Measurements from ENCODE around the gene CHCHD6.

Gene CHCHD6

GRCh38 chr3:126951561-126951960 lies 247.5 kb downstream of the CHCHD6 start:
- no peak for DNase-seq (ENCODE audit: low read depth)
- TF ChIP-seq, protein P1, sequence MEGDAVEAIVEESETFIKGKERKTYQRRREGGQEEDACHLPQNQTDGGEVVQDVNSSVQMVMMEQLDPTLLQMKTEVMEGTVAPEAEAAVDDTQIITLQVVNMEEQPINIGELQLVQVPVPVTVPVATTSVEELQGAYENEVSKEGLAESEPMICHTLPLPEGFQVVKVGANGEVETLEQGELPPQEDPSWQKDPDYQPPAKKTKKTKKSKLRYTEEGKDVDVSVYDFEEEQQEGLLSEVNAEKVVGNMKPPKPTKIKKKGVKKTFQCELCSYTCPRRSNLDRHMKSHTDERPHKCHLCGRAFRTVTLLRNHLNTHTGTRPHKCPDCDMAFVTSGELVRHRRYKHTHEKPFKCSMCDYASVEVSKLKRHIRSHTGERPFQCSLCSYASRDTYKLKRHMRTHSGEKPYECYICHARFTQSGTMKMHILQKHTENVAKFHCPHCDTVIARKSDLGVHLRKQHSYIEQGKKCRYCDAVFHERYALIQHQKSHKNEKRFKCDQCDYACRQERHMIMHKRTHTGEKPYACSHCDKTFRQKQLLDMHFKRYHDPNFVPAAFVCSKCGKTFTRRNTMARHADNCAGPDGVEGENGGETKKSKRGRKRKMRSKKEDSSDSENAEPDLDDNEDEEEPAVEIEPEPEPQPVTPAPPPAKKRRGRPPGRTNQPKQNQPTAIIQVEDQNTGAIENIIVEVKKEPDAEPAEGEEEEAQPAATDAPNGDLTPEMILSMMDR (IDR thresholded peaks at IDR 0.05; ENCODE audit: insufficient read depth, low read depth, low read length, missing control alignments) = no peak
- no peak overlapping the region for H3K4me3 ChIP-seq (ENCODE audit: low read length)

GRCh38 chr3:126952261-126952982 lies 248.4 kb downstream of the CHCHD6 start:
- DNase-seq (ENCODE audit: low read depth) = no peak
- no peak overlapping the region for H3K4me3 ChIP-seq (ENCODE audit: low read length)
- TF ChIP-seq, protein P1 (IDR thresholded peaks at IDR 0.05; ENCODE audit: insufficient read depth, low read depth, low read length, missing control alignments) = no peak

DNA sequence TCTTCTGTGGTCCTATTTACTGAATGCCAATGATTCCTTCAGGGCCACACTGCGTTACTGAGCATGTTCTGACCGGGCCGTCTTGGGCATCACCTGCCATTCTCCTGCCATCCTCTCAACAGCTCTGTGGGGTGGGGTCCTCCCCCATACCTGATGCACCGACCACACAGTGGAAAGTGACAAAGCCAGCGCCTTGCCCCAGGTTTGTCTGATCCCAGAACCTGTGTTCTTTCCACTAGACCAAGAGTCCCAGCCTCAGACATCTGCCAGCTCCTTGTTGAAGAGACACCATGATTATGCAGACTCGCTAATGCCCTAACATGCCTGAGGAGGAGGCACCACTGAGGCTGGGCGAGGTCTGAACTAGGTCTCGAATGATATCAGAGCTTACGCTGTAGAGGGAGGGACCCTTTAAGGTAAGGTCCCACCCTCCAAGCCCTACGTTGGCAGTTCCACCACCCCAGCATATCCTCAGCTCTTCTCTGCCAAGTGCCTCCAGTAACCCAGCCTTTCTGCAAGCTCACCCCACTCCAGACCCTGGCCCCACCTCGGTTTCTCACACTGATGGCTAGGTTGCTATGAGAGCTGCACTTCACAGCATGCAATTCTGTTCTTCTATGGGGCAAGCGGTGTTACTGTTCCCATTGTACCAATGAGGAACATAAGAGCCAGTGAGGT lies 249.1 kb downstream of the CHCHD6 start:
- TF ChIP-seq, protein P1 (IDR thresholded peaks at IDR 0.05; ENCODE audit: insufficient read depth, low read depth, low read length, missing control alignments) = no peak
- DNase-seq (ENCODE audit: low read depth) = no peak
- no peak overlapping the region for H3K4me3 ChIP-seq (ENCODE audit: low read length)

GRCh38 chr3:126954141-126954842 lies 250.3 kb downstream of the CHCHD6 start:
- peak; percentile 51 for DNase-seq (ENCODE audit: low read depth)
- TF ChIP-seq, protein P1 (IDR thresholded peaks at IDR 0.05; ENCODE audit: insufficient read depth, low read depth, low read length, missing control alignments) = no peak
- H3K4me3 ChIP-seq (ENCODE audit: low read length) = no peak overlapping the region

GRCh38 chr3:126955004-126955790 lies 251.2 kb downstream of the CHCHD6 start:
- TF ChIP-seq, protein P1 (IDR thresholded peaks at IDR 0.05; ENCODE audit: insufficient read depth, low read depth, low read length, missing control alignments) = no peak
- DNase-seq (ENCODE audit: low read depth) = no peak
- no peak overlapping the region for H3K4me3 ChIP-seq (ENCODE audit: low read length)

DNA sequence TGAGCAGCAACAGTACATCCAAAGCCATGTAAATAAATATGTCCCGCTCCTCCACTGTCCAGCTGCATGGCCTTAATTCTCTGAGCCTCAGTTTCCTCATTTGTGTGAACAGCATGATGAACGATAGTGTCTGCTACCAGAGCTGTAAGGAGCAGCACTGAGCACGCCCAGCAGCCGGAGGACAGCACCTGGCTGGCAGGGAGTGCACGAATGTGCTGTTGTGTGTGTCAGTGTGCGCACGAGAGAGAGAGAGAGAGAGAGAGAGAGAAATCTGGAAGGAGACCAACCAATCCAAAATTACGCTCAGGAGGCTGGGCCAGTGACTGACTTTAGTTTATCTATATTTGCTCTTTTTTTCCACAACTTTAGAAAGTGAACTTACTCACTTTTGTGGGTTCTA lies 252.3 kb downstream of the CHCHD6 start:
- TF ChIP-seq, protein P1 (IDR thresholded peaks at IDR 0.05; ENCODE audit: insufficient read depth, low read depth, low read length, missing control alignments) = no peak
- H3K4me3 ChIP-seq (ENCODE audit: low read length) = no peak overlapping the region
- DNase-seq (ENCODE audit: low read depth) = peak; percentile 35

Measured in epithelial cell of esophagus (primary cell).